GM19468 (cell line): ENCODE results near the gene ZNF714.
"Not testable (repeated sequence)": the region's sequence is repeated elsewhere in the genome, so short reads cannot be mapped to it uniquely, and the experiment has no call there.

Source experiments
- ATAC-seq: cut with Tn5 transposase; IDR thresholded peaks from one replicate; pipeline ENCODE4 v1.9.1; 2021; ENCODE audit warnings: mild to moderate bottlenecking, moderate library complexity, moderate number of reproducible peaks; ENCODE audit not compliant: unreplicated experiment; ENCODE audit errors: extremely low read depth

ZNF714 gene

GRCh38 chr19:21128901-21129698 is 47.1 kb downstream of the ZNF714 start:
- ATAC-seq: no peak

GRCh38 chr19:21130097-21130775 is 48.2 kb downstream of the ZNF714 start:
- ATAC-seq: no peak

GRCh38 chr19:21133633-21134032 is 51.6 kb downstream of the ZNF714 start:
- no peak for ATAC-seq

GRCh38 chr19:21134934-21135366 is 52.9 kb downstream of the ZNF714 start:
- no peak for ATAC-seq

- ATAC-seq: no peak
Measured at GRCh38 chr19:21135433-21135832, 53.4 kb downstream of the ZNF714 start.

GRCh38 chr19:21138130-21138529 is 56.1 kb downstream of the ZNF714 start:
- no peak for ATAC-seq

GRCh38 chr19:21141006-21141405 is 59.0 kb downstream of the ZNF714 start:
- not testable (repeated sequence) for ATAC-seq

GRCh38 chr19:21141787-21142464 is 59.9 kb downstream of the ZNF714 start, which contains the start of gene ZNF431:
Gene ZNF431 (plus strand): TSS chr19:21142040. CDS start chr19:21142184, 144 bp downstream.
- peak; percentile 92 for ATAC-seq

GRCh38 chr19:21143428-21143827 is 61.4 kb downstream of the ZNF714 start:
- no peak for ATAC-seq

GRCh38 chr19:21143854-21144253 is 61.9 kb downstream of the ZNF714 start:
- no peak for ATAC-seq

GRCh38 chr19:21147540-21147939 is 65.5 kb downstream of the ZNF714 start:
- no peak for ATAC-seq

GRCh38 chr19:21148681-21149080 is 66.7 kb downstream of the ZNF714 start:
- no peak for ATAC-seq

- ATAC-seq: no peak
Measured at GRCh38 chr19:21149877-21150276, 67.9 kb downstream of the ZNF714 start.

GRCh38 chr19:21151460-21151859 is 69.5 kb downstream of the ZNF714 start:
- ATAC-seq: no peak

GRCh38 chr19:21158523-21159135 is 76.6 kb downstream of the ZNF714 start:
- ATAC-seq: no peak

- ATAC-seq: no peak
Measured at GRCh38 chr19:21164541-21164940, 82.5 kb downstream of the ZNF714 start.

- ATAC-seq: no peak
Measured at GRCh38 chr19:21166436-21166835, 84.4 kb downstream of the ZNF714 start.
